HG03066 (cell line): Measurements from ENCODE around the gene TXNRD2.
"Not testable (repeated sequence)": the region's sequence is repeated elsewhere in the genome, so short reads cannot be mapped to it uniquely, and the experiment has no call there.

Experiments
- ATAC-seq: cut with Tn5 transposase; IDR thresholded peaks from one replicate; pipeline ENCODE4 v1.9.1; 2021; ENCODE audit warnings: low read depth; ENCODE audit not compliant: unreplicated experiment

The TXNRD2 gene

GRCh38 chr22:19928207-19928606, 13.4 kb downstream of the TXNRD2 start:
- ATAC-seq, result no peak

- ATAC-seq, result no peak
Observed at GRCh38 chr22:19927696-19928095, 13.9 kb downstream of the TXNRD2 start.

GRCh38 chr22:19926028-19926427, 15.6 kb downstream of the TXNRD2 start:
- ATAC-seq, result not testable (repeated sequence)

GRCh38 chr22:19923914-19924513, 17.6 kb downstream of the TXNRD2 start:
- no peak for ATAC-seq

GRCh38 chr22:19921544-19922081, 20.0 kb downstream of the TXNRD2 start:
- no peak for ATAC-seq

- ATAC-seq, result no peak
Observed at GRCh38 chr22:19919701-19920363, 21.8 kb downstream of the TXNRD2 start.

- ATAC-seq, result no peak
Observed at GRCh38 chr22:19918332-19919106, 23.1 kb downstream of the TXNRD2 start.

- ATAC-seq, result no peak
Observed at GRCh38 chr22:19917389-19918138, 24.1 kb downstream of the TXNRD2 start.

GRCh38 chr22:19916941-19917340, 24.7 kb downstream of the TXNRD2 start:
- ATAC-seq, result no peak

GRCh38 chr22:19916006-19916405, 25.6 kb downstream of the TXNRD2 start:
- ATAC-seq, result no peak

- no peak for ATAC-seq
Observed at GRCh38 chr22:19915287-19915954, 26.2 kb downstream of the TXNRD2 start.

- ATAC-seq, result no peak
Observed at GRCh38 chr22:19914201-19914943, 27.2 kb downstream of the TXNRD2 start.

GRCh38 chr22:19913337-19913936, 28.2 kb downstream of the TXNRD2 start:
- ATAC-seq, result no peak

- ATAC-seq, result no peak
Observed at GRCh38 chr22:19912271-19912999, 29.2 kb downstream of the TXNRD2 start.

GRCh38 chr22:19911540-19912270, 29.9 kb downstream of the TXNRD2 start:
- no peak for ATAC-seq

- ATAC-seq, result no peak
Observed at GRCh38 chr22:19910180-19910744, 31.4 kb downstream of the TXNRD2 start.

GRCh38 chr22:19909350-19910179, 32.1 kb downstream of the TXNRD2 start:
- ATAC-seq, result no peak
